ENCODE data around the gene SND1.

The SND1 gene

DNA sequence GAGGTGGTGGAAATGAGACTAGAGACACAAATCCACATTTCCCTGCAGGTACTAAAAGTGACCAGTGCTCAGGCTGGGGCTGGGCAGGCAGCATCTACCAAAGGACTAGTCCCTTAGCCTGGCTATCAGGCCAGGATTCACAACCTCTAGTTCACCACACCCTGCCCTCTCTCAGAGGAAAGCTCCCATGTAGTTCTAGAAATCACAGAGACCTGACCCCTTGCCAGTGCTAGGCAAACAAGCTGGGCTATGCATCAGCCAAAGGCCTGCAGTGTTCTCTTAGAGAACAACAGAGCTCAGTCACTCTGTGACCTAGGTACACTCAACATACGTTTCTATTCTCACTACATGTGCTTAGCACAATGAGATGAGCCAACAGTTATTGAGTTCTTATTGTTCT is 405.9 kb downstream of the SND1 start:
- no peak for DNase-seq

- no peak for DNase-seq
These were observed 407.4 kb downstream of the SND1 start for GRCh38 chr7:128059143-128059988.

GRCh38 chr7:128060018-128060417 is 408.0 kb downstream of the SND1 start:
- DNase-seq: no peak

DNA sequence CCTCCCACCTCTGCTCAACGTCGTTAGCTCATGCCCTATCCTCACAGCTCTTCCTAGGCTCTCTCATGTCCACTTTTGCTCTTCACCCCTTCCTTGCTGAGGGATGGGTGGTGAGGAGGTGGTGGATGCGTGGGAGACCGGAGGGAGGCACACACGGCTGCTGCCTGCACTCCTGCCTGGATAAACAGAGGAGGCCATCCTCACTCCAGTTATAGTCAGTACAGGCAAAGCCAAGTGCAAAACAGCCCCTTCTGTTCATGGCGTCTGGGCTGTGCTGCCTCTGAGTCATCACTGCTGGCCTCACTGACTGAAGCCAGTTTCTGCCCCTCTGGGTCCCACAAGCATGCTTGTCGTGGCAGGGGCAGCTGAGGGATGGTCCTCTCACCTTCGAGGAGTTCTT is 411.1 kb downstream of the SND1 start:
- no peak for DNase-seq

GRCh38 chr7:128065872-128066271 is 413.9 kb downstream of the SND1 start:
- no peak for DNase-seq

DNA sequence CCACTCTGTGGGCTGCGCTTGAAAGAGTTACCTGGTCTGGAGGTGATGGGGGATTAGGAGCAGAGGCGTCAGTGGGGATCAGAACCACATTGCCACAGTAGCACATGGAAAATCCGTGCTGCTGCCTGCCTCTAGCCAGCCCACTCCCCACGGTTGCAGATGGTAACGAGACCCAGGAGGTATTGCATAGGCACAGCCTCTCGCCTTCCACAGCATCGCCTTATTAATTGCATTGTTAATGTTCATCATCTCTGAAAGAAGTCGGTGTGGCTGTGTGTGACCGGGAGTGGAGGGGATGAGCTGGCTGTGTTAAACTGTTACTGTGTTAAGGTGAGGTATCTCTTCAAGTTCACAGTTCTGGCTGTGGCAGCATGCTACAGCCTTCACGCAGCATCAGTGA is 414.4 kb downstream of the SND1 start:
- no peak for DNase-seq

DNA sequence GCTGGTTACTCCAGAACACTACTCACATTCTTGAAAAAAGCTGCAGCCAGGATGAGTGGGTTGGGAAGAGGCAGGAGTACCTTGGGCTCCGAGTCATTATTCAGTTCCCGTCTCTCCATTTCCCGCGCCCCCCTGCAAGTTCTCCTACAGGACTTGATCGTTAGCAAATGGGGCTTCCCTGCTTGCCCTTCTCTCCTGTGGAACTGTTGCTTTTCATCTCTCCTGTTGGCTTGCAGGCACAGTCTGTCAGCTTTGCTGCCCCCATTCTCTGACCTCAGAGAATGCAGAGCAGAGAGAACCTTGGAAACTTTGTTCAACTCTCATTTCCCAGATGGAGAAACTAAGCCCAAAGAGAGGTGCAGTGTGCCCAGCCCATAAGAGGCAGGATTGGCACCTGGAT is 414.9 kb downstream of the SND1 start:
- DNase-seq: no peak

DNA sequence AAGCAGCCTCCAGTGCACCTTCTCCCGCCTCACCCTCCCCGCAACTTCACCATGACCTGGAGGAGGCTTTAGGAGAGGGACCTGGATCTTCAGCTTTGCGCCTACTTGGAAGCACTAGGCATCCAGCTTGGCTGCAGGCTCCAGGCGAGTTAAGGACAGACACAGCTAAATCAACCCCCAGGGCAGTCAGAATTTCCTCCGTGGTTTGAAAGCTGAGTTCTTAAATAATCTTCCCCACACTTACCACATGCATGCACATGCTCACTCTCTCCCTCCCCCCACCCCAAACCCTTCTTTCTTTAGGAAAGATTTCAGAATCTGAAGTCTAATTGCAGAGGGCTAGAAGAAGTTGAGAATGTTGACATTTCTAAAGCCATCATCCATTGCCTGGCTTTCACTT is 416.0 kb downstream of the SND1 start:
- no peak for DNase-seq

GRCh38 chr7:128068785-128069184 is 416.8 kb downstream of the SND1 start:
- DNase-seq: no peak

DNA sequence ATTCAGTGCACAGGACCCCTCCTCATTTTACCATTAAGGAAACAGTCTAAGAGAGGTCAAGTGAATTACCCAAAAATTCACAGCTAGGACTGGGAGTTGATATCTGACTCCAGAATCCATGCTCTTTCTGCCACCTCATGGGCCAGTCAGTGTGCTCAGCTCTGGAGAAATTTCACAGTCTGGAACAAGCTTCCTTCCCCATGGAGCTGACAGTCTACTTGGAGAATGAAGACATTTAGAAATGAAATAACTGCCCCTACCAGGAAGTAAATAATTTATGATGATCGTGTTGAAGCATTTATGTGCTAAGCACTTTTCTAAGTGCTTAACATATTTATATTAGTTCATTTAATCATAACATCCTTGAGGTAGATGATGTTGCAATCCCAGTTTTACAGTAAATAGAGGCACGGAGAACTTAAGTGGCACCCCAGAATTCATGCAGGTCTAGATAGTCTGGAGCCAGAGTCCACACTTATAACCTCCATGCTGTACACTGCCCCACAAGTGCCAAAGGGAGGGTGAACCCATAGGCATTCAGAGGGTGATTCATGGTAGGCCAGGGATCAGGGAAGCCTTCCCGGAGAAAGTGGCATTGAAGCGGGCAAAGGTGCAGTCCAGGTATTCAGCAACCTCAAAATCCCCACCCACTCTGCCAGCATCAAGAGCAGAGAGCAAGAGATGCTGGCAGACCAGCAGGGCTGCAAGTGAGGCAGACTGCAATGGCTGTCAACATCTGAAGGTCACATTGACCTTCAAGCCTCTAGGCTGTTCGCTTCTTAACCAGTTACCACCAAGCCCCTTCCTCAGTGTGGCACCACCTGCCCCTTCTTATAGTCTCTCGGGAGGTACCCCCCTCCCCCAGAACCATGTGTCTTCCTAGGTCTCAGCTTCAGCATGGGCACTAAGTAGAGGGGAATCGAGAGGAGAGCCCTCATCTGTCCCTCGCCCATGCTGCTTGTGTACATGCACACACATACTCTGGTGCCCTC is 417.7 kb downstream of the SND1 start:
- no peak for DNase-seq

GRCh38 chr7:128071376-128071775 is 419.4 kb downstream of the SND1 start:
- DNase-seq: no peak

- no peak for DNase-seq
These were observed 419.8 kb downstream of the SND1 start for GRCh38 chr7:128071801-128072200.

DNA sequence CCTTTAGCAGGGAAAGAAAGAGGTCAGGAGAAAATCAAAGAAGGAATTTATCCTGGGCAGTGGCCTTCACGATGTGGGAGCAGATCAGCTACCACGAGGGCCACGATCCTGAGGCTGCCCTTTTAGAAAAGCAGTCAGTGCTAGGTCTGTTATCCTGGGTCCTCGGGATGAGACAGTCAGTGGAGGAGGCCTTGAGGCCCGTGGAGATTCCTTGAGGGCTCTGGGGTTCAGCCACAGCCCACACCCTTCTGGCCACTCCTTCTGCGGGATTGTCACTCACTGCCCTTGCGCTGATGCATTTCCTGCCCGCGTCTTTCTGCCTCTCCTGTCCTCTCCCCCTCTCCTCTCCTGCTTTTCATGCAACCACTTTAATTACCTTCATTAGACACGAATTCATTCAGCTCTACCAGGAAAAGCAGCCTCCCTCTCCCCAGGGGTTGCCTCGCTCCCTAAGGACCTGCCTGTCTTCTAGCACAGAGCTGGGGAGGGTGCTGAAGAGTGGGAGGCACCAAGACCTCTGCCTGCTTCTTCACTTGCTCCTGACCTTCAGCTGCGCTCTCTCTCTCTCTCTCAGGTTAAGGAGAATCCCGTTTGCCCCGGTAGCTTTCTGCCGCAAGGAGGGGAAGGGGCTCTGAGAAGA is 421.8 kb downstream of the SND1 start:
- DNase-seq: no peak

DNA sequence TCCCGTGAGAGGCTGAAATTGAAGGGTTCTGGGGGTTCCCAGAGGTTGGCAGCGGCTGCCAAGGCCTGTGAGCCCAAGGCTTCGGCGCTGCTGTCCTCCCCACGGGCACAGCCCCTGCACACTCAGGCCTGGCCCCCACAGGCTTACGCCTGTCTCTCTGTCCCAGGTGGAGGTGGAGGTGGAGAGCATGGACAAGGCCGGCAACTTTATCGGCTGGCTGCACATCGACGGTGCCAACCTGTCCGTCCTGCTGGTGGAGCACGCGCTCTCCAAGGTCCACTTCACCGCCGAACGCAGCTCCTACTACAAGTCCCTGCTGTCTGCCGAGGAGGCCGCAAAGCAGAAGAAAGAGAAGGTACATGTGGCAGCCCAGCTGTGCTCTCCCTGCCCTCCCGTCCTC is 422.3 kb downstream of the SND1 start:
- DNase-seq: no peak

- DNase-seq: no peak
These were observed 422.7 kb downstream of the SND1 start for GRCh38 chr7:128074736-128075135.

- DNase-seq: no peak
These were observed 423.5 kb downstream of the SND1 start for GRCh38 chr7:128075242-128076095.

GRCh38 chr7:128076196-128076795 is 424.3 kb downstream of the SND1 start:
- no peak for DNase-seq

DNA sequence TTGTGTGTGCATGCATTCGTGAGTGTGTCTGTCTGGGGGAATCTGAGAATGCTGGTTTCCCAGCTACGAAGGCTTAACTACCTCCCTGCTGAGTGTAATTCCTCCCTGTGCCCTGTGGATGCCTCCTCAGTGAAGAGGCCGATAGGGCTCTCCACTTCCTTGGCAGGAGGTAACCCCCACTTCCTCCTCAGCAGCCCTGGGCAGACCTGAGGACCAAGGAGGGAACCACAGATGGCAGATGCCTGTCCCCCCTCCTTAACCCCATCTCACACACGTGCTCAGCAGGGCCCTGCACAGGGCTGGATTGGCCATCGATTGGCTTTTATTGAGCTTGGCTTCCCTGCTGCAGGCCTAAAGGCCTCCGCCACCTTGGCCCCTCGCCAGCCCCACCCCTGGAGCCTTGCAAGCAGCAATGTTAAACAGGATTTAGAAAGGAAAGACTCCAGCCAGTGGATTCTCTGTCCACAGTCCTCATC is 424.8 kb downstream of the SND1 start:
- no peak for DNase-seq

DNA sequence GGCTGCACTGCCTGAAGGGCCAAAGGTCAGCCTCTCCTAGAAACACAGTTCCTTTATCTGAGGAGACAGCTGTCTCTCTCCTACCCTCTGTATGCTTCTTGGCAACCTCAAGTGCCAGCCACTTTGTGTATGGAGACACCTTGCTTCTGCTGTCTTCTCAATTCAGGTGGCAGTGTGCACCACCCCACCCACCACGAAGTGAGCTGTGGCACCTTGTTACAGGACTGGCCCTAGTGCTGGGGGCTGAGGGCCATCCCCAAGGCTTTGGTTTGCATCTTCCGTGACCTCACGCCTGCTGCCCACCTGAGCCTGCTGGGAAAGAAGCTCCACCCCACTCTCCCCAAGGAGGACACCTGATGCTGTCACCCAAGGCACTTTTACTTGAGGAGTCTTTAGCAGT is 426.3 kb downstream of the SND1 start:
- no peak for DNase-seq

DNA sequence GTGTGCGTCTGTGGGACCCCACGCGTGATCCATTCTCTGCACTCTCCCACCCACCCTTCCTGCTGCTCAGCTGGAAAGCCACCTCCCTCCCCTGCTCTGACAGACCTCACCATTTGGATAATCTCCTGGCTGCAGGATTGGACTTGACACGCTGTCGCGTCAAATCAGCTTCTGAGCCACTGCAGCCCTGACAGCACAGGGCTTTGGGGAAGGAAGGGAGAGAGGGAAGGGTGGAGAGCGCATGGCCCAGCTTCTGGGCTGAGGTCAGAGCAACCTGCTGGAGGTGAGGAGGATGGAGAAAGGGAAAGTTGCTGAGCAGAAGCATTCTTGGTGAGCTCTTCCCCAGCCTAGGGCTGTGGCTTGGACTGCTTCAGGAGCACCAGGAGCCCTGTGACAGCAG is 428.2 kb downstream of the SND1 start:
- no peak for DNase-seq

DNA sequence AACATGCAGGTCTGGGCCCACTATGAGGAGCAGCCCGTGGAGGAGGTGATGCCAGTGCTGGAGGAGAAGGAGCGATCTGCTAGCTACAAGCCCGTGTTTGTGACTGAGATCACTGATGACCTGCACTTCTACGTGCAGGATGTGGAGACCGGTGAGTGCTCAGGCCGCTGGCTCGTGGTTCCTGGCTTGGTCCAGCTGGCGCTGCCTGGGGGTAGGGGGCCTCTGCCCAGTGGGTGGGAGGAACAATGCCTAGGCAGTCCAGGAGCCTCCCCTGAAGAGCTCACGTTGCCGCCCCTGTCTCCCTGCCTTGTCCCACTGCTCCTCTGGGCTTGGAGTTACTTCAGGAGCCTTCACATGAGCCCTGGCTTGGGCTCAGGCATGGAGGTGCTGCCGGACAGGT is 429.4 kb downstream of the SND1 start:
- no peak for DNase-seq

GRCh38 chr7:128081808-128082207 is 429.8 kb downstream of the SND1 start:
- DNase-seq: no peak

Measured in cerebellar nuclear complex (tissue), 1 donor.